NCI-H345 treated with DMSO at 0.1 percent for 48 hours (cell line): Measurements from ENCODE around the gene CBX6.
A peak's percentile ranks its signal among the peaks of the same experiment; 100 is the strongest.

Experiments
- DNase-seq: peaks from one replicate; lab custom pipeline; 2025; ENCODE audit not compliant: unreplicated experiment; lab: John Stamatoyannopoulos, UW

CBX6 gene

DNA sequence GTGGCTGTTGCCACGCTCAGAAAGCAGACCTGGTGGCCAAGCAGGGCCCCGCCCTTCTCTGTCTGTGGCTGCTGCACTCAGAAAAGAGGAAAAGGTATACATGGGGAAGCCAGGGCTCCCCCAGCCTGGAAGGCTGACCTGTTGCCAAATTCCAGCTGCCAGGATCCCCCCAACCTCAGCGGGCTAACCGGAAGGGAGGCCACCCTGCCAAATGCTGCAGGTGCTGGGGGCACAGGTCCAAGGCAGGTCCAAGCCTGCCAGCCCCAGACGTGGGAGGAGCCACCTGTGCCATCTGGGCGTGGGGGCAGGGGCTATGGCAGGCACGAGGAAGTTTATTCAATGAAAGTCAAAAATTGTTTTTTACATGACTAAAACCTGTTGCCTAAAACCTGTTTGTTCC, 30.8 kb downstream of the CBX6 start:
- DNase-seq, result no peak

DNA sequence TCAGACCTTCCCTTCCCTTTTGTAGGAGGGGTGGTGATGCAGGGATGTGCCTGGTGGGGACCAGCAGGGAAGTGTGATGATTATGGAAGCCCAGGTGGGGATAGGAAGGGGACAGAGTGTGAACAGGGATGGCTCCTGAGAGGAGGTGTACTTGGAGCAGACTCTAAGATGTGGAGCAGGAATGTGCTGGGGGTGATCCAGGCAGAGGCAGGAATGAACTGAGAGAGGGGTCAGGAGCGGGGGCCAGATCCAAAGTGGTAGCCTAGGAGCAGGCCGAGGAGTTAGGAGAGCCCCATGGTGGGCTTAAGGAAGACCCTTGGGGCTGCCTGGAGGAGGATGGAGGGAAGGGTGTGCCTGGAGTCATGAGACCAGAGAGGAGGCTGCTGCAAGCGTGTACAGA, 31.9 kb downstream of the CBX6 start:
- no peak for DNase-seq

DNA sequence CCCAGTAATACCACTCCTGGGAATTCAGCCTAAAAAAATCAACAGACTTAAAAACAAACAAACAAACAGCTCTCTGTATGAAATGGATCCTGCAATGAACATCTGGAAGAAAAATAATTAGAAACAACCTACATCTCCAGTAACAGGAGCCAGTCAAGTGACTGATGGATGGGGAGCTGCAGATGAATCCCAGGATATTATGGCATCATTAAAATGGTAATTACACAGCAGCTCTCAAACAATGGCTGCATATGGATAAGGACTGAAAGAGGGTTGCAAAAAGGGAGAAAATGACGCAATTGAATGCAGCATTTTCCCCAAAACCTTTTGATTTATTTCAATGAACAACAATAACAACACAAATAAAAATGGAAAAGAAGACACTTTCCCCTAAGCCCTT, 32.3 kb downstream of the CBX6 start:
- no peak for DNase-seq

DNA sequence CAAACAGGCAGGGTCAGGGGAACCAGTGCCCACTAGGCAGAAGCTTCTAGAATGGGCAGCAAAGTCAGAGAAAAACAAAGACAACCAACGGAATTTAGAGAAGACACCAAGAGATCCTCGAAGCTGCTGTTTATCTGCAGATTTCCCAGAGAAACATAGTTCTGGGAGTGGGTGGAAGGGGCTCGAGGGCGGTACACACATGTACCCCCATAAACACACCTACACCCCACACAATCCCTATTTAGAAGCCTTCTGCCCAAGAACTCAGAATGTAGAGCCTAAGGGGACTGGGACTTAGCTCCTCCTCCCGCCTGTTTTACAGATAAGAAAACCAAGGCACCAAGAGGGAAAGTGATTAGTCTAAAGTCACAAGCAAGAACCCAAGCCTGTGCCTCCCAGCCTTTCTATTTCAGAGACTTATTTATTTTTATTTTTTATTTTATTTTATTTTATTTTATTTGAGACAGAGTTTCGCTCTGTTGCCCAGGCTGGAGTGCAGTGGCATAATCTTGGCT, 34.5 kb downstream of the CBX6 start:
- DNase-seq, result no peak

DNA sequence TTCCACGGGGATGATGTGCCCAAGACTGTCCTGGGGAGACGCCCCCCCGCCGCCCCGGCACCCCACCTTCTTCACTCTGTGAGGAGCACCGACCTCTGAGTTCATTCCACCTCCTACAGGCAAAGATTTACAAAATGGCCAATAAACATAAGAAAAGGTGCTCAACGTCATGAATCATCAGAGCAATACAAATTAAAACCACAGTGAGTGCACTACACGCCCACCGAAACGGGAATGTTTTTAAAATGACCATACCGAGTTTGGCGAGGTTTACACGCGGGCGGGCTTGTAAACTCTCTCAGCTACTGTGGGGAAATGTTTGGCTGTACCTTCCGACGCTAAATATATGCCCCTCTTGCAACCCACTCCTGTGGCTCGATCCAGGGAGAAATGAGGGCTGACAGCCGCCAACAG, 36.1 kb downstream of the CBX6 start:
- no peak for DNase-seq

DNA sequence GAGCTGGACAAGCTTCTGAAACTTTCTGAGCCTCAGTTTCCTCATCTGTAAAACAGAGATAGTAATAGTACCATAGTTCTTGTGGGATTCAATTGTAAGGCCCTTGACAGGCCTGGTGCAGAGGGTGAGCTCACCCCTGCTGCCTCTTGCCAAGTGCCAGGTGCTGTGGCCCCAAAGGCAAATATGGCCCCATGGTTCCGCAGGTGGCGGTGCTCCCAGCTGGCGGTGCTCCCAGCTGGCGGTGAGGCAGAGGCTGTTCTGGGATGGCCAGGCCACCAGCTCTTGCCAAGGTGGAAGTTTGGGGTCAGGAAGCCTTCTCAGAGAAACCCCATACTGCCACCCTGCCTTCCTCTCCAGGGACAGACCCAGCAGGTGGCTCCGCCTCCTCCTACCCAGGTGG, 37.0 kb downstream of the CBX6 start:
- DNase-seq, result no peak

DNA sequence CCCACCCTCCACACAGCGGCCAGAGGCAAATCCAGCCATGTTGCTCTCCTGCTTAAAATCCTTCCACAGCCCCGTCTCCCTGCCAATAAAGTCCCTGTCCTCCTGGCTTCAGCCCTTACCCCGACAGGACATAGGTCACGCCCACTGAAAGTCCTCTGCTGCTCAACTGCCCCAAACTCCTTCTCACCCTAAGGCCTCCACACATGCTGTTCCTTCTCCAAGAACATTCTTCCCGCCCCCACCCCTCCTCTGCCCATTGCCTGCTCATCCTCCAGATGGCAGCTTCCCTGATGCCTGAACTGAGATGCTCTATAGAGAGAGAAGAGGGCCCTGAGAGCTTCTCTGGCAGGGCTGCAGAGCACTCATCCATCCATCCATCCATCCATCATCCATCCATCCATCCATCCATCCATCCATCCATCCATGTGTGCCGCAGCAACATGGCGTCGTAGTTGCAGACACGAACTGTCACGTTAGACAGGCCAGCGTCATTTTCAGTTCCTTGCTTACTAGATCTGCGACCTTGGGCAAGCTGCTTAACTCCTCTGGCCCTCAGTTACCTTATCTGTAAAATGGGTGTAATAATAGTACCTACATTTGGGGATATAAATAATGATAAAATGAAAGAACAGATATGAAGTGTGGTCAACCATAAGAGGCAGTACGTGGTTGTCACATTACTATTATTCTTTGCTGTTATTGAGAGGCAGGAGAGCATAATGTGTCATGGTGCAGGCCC, 37.6 kb downstream of the CBX6 start:
- no peak for DNase-seq

DNA sequence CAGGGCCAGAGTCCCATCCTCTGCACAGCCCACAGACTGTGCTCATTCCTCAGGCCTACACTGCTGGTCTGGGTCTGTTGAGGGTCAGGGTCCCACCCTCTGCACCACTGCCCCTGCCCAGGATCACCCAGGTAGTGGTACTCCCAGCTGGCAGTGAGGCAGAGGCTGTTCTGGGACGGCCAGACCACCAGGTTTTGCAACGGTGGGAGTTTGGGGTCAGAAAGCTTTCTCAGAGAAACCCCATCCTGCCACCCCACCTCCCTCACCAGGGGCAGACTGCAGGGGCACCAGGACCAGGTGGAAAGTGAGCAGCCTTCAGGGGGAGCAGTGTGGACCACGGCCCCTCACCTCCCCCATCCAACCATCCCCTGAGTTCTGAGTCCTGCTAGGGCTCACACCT, 39.0 kb downstream of the CBX6 start:
- no peak for DNase-seq

DNA sequence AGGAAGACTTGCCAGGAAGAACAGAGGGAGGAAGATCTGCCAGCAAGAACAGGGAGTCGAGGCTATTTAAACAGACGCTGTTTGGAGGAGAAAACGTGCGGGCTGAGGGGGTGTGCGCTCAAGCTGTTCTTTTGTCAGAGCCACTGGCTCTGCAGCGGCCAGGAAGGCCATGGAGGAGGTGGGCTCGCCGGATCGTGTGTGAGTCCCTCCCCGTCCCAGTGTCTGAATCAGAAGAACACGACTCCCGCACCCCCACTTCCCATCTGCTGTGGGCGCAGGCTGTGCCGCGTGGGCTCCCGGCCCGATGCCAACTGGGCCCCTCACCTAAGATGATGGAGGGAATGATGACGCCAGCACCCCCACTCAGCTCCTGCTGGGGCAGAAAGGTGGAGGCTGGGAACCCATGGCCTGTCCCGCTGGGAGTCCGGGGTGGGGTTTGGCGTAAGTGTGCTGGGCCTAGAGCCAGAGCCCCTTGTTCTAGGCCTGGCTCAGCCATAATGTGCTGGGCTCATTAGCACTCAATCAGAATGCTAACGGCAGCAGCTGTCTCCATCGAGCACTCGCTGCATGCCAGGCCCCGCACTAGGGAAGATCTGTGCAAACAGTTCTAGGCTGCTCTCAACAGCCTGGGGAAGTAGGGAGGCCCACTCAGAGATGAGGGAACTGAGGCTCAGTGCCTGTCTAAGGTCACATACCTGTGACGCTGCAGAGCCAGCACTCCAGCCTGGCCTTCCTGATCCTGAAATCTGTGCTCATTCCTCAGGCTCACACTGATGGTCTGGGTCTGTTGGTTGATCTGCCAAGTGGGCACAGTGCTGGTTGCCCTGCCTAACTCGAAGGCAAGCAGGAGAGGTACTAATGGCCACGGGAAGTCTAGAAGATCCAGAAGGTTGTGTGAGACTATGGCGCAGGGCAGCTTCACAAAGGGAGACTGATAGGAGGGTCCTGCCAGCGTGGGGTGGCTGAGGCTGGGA, 39.7 kb downstream of the CBX6 start:
- DNase-seq, result peak; percentile 75

DNA sequence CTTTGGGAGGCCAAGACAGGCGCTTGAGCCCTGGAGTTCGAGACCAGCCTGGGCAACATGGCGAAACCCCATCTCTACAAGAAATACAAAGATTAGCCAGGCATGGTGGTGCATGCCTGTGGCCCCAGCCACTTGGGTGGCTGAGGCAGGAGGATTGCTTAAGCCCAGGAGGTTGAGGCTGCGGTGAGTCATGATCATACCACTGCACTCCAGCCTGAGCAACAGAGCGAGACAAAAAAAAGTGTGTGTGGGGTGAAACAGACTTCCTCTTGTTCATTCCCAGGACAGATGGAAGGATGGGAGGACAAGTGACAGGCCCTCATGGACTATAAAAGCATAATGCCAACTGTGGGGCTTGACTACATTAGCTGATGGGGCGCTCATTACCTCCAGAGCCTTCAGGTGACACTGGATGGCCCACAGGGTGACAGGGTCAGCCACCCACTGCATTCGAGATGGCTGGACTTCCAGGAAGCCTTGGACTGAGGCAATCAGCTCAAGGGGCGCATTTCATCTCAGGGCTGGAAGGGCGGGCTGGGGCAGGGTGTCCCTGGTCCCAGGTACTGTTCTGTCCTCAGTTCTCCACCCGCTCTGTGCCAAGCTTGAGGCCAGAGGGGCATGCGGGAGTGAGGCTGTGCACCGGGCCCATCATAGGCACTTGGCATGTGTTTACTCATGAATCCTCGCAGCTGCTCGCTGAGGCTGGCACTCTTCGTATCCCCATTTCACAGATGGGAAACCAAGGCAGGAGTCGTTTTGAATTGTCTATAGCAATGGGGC, 40.7 kb downstream of the CBX6 start:
- DNase-seq, result no peak

DNA sequence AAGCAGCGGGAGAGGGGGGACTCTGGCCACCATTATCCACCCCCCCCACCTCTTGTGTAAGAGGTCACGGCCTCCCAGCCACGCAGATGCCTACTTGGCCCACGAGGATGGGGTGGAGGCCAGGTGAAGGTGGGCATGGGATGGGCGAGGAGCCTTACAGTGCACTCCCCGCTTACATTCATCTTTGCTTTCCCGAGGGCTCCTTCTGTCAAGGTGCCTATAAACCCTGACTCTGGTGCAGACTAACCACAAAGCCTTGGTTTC, 41.2 kb downstream of the CBX6 start:
- no peak for DNase-seq

DNA sequence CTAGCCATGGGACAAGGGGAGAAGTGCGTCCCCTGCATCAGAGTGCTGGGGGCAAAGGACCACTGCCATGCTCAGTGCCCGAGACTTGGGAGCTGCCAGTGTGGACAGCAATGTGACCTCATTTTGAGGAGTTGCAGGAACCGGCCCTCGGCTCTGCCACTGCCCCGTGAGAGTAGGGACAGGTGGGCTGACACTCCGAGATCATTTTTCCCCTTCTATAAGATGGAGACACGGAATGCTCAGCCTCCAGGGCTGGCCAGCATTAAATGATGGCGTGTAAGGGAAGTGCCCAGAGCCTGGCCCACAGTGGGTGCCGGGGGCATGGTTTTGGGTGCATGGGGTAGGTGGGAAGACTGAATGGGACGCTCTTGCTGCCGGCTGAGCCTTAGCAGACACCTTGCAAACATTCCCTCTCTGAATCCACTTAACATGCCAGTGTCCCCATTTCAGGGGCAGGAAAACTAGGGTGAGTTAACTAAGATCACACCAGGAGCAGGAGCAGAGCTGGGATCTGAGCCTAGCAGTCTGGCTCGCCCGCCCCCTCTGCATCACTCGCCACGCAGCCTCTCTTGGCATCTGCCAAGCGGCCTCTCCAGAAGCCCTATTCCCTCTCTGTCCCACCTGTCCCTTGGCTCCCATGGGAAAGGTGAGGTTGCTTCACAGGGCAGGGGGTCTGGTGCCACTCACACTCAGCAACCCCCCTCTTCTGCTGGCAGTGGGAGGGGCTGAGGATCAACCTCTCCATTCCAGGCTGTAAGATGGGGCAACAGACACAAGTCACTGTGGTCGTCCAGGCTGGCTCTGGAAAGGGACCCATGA, 41.8 kb downstream of the CBX6 start:
- no peak for DNase-seq

DNA sequence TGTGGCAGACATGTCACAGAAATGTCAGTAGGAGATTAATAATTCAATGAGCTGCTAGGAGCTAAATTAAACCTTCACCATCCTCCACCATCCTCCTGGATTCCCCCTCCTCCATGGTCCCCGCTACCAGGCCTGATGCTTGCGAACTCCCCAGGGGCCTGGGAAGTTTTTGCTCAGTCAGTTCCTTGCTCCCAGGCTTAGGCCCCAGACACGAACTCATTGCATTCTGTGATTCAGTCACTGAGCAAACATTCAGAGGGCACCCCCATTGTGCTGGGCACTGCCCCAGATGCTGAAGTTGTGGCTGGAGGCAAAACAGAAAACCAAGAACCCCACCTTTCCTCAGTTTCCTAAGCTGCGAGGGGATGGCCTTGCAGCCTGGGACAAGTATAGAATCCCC, 42.5 kb downstream of the CBX6 start:
- DNase-seq, result no peak

DNA sequence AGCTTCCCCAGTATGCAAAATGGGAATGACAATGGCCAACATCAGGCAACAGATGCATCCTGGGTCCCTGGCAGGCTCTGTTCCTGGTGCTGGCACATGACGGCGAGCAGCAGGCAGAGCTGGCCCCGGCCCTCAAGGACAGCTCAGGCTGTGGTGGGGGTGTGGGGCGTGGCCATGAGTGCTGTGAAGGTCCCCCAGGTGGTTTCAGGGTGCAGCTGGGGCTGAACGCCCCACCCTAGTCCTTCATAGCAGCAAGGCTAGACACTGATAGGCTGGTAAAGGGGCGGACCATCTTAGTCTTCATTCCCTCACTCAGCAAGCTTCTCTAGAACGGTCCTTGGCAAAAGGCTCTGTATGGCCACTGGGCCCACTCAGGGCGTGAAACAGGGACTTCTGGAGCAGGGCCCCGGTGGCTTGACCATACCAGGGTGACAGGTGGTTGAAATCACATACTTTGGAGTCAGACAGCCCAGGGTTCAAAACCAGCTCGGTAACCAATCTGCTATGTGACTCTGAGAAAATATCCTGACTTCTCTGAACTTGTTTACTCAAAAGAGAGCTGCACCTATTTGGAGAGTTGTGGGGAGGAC, 43.3 kb downstream of the CBX6 start:
- DNase-seq, result no peak

DNA sequence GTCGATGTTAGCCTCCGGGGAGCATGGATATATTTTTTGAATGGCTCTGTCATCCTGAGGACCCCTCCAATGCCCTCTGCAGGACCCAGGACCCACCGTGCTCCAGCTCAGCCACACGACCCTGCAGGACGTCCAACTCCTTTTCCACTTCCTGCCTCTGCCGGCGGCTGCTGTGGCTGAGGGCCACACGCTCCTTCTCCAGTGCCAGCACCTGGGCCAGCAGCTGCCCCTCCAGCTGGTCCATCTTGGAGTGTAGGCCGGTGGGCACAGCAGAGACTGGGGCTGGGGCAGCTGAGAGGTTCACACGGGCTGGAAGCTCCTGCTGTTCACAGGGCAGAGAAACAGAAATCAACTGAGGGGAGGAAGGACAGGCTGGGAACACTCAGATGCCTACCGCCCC, 43.8 kb downstream of the CBX6 start:
- DNase-seq, result no peak

DNA sequence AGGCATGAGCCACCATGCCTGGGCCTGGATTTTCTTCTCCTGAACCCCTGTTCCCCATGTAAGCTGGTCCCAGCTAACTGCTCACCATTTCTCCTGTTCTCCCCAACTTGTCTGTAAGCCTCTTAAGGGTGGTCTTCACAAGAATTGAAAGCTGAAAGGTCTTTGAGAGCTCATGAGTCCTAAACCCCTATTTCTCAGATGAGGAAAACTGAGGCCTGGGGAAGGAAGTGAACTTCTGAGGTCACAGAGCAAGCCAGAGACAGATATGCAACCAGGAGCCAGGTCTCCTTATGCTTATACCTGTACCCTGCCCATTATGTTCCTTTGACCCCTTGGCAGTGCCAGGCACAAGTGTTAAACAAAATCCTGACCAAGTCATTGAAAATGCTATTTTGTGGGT, 44.5 kb downstream of the CBX6 start:
- DNase-seq, result no peak

DNA sequence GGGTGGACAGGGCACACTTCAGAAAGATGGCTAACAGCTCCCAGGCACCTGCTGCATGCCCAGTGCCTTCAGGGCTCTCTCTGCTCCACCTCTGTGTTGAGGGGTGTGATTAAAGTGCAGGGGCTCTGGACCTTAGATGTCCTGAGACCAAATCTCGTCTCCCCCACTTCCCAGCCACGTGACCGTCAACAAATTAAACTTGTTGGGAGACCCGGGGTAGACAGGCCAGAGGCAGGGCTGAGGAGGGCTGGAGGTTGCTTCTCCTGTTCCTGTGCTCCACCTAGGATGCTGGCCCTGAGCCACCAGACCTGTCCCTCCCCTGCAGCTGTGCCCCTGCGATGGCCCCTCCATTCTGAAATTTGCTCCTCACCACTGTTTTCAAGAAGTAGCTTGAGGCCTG, 45.2 kb downstream of the CBX6 start:
- DNase-seq, result no peak

DNA sequence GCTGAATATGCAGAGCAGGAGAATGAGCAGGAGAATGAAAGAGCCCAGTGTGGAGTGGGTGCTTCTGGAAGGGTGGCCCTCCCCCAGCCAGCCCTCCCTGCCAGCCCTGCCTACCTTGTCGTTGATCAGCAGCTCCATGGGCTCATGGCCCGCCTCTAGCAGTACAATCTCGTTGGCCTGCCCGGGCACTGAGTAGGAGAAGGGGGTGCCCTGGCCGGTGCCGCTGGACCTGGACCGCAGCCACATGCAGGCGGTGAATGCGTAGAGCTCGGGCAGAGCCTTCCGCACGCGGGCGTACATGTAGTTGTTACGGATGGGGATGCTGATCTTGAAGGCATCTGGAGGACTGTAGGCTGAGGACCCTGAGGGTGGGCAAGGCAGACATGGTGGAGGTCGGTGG, 45.6 kb downstream of the CBX6 start:
- no peak for DNase-seq

DNA sequence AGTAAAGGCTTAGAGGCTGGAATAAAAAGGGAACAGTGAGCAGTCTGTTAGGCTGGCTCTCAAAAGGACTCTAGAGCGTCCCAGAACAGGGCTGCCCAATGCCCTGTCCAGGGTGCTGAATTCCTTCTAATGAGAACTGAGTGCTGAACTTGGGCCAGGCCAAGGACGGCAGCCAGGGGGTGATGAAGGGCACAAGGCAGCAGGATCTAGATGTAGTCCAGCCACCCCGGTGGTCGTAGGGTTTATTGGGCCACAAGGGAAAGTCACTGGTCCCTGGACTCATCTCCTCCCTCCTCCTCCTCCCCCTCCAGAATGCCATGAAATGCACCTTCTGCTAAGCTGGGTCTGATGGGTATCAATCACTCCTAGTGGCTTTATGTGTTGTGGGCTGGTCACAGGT, 47.4 kb downstream of the CBX6 start:
- no peak for DNase-seq

DNA sequence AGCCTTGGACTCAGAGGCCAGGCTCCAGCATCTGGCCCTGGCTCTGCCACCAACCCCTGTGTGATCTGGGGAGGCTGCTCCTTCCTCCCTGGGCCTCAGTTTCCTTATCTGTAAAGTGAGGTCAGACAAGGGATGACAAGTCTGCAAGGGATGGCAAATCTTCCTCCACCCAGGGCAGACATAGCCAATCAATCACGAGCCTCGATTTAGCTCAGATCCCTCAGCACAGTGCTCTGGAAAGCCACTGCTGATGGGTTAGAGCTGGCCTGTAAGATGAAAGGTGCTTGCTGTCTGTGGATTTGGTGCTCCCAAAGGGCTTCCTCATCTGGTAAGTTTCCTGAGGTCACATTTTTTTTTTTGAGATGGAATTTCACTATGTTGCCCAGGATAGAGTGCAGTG, 48.4 kb downstream of the CBX6 start:
- no peak for DNase-seq
